Mucosa of descending colon (tissue), 3 donors: ENCODE results near the gene CPNE5. TPM values are rescaled to one million over a fixed set of nuclear protein-coding genes. Genes with fewer than 3 reads are reported as not detected.

Experiments used
- ATAC-seq: fragments of 200-7000 bp; cut with Tn5 transposase; one replicate; pipeline ENCODE4 v1.9.1; 2020; ENCODE audit warnings: mild to moderate bottlenecking, moderate library complexity
- DNase-seq, 3 donors: peaks; one replicate each; pipeline ENCODE4 v3.0.0-alpha.2; 2020
- H3K36me3 ChIP-seq: fragments of 200-600 bp; one replicate; pipeline ENCODE4 v1.8.0; 2021; ENCODE audit warnings: low read depth, mild to moderate bottlenecking
- H3K4me1 ChIP-seq: fragments of 200-600 bp; one replicate; pipeline ENCODE4 v1.8.0; 2021; ENCODE audit warnings: low read depth, mild to moderate bottlenecking
- H3K4me3 ChIP-seq: fragments of 200-600 bp; one replicate; pipeline ENCODE4 v1.8.0; 2021; ENCODE audit warnings: mild to moderate bottlenecking
- H3K9me3 ChIP-seq: fragments of 200-600 bp; one replicate; pipeline ENCODE4 v1.8.0; 2021; ENCODE audit warnings: mild to moderate bottlenecking
- CTCF ChIP-seq: fragments of 200-600 bp; IDR thresholded peaks from one replicate; pipeline ENCODE4 v1.8.0; 2022; ENCODE audit warnings: antibody characterized with exemption, mild to moderate bottlenecking
- intact Hi-C, 2 donors: fragments of 100-400 bp; cut with DNase I in 1 of 2; cut with micrococcal nuclease in 1 of 2; formaldehyde crosslinking; loops; one replicate each; pipeline versions ENCODE4 v1.11.0 to v1.11.1; 2022; cut with DNase I, micrococcal nuclease
- total RNA-seq, 3 donors: library from RNA; stranded (reverse); fragmentation: NEBNext Ultra II Directional in 2 of 3; extraction: Animal tissue kit (Norgen Biotek cat#: 25700) in 2 of 3; gene quantifications; one replicate each; pipeline versions ENCODE4 v1.2.1 to v1.2.4, GENCODE V29; 2021 to 2023
- donor health status: DM: no; HTN: no; CAD: no; lungs with moderate emphysema.
- donor health status: DM: no; HTN: no; CAD: no.
- donor health status: DM: no; HTN: yes; CAD: no.

Gene CPNE5
- total RNA-seq, 3 donors from 2014 or later: 4.7 to 15.2 (median 6.1) TPM

GRCh38 chr6:36808634-36809033 lies 30.6 kb downstream of the CPNE5 start:
- no peak for TF ChIP-seq CTCF
- H3K9me3 ChIP-seq: no peaks in the 10 kb centered on the region
- H3K4me3 ChIP-seq: no peak overlapping the region
- ATAC-seq: no peak
- H3K4me1 ChIP-seq: no peaks in the 10 kb centered on the region
- no peak for DNase-seq
- intact Hi-C loops: no loop called here
- no peaks in the 10 kb centered on the region for H3K36me3 ChIP-seq

GRCh38 chr6:36807750-36808149 lies 31.5 kb downstream of the CPNE5 start:
- TF ChIP-seq CTCF: no peak
- intact Hi-C loops: no loop called here

GRCh38 chr6:36807143-36807542 lies 32.1 kb downstream of the CPNE5 start:
- Histone ChIP-seq H3K4me1 (no peaks in the 10 kb centered on the region), H3K36me3 (no peaks in the 10 kb centered on the region), H3K9me3 (no peaks in the 10 kb centered on the region), H3K4me3 (no peak overlapping the region)
- intact Hi-C loops: no loop called here
- ATAC-seq (no peak), DNase-seq (no peak)
- TF ChIP-seq CTCF: no peak

More at GRCh38 chr6:36807750-36808149, 31.5 kb downstream of the CPNE5 start:
- Histone ChIP-seq H3K36me3 (no peaks in the 10 kb centered on the region), H3K4me1 (no peaks in the 10 kb centered on the region), H3K4me3 (no peak overlapping the region), H3K9me3 (no peaks in the 10 kb centered on the region)
- DNase-seq (no peak), ATAC-seq (no peak)

- DNase-seq: no peak
- no peak for TF ChIP-seq CTCF
Measured at GRCh38 chr6:36805917-36806316, 33.3 kb downstream of the CPNE5 start.

GRCh38 chr6:36805096-36805797 lies 34.0 kb downstream of the CPNE5 start:
- H3K4me3 ChIP-seq: no peak overlapping the region
- intact Hi-C loops: no loop called here
- H3K9me3 ChIP-seq: no peaks in the 10 kb centered on the region
- TF ChIP-seq CTCF: no peak
- ATAC-seq (no peak), DNase-seq (no peak)
- H3K36me3 ChIP-seq: no peaks in the 10 kb centered on the region
- no peaks in the 10 kb centered on the region for H3K4me1 ChIP-seq

More at GRCh38 chr6:36805917-36806316, 33.3 kb downstream of the CPNE5 start:
- intact Hi-C loops: no loop called here
- no peaks in the 10 kb centered on the region for H3K9me3 ChIP-seq
- no peaks in the 10 kb centered on the region for H3K4me1 ChIP-seq
- H3K36me3 ChIP-seq: no peaks in the 10 kb centered on the region
- ATAC-seq: no peak
- no peak overlapping the region for H3K4me3 ChIP-seq
